HFFc6 (cell line): ENCODE results near the gene PIK3C2G. TPM values are rescaled to one million over a fixed set of nuclear protein-coding genes. Genes with fewer than 3 reads are reported as not detected.

Experiments used
- DNase-seq: peaks from one replicate; pipeline ENCODE4 v3.0.0-alpha.2; 2018
- H3K27ac Mint-ChIP-seq: 2 replicates; pipeline ENCODE4 v1.8.0; 2020; ENCODE audit warnings: mild to moderate bottlenecking, mixed read lengths
- H3K27me3 Mint-ChIP-seq: 2 replicates; pipeline ENCODE4 v1.8.0; 2021; ENCODE audit warnings: mild to moderate bottlenecking, moderate library complexity, mixed read lengths; ENCODE audit not compliant: insufficient read depth
- H3K36me3 Mint-ChIP-seq: 2 replicates; pipeline ENCODE4 v1.8.0; 2021; ENCODE audit warnings: low read depth, mixed read lengths
- H3K4me1 Mint-ChIP-seq: 2 replicates; pipeline ENCODE4 v1.8.0; 2020; ENCODE audit warnings: low read depth, mixed read lengths
- H3K4me3 Mint-ChIP-seq: 2 replicates; pipeline ENCODE4 v1.8.0; 2020; ENCODE audit warnings: mild to moderate bottlenecking, moderate library complexity, mixed read lengths
- H3K9me3 Mint-ChIP-seq: 2 replicates; pipeline ENCODE4 v1.8.0; 2020; ENCODE audit warnings: mild to moderate bottlenecking, mixed read lengths
- total RNA-seq, 6 experiments: library from RNA; stranded (reverse); fragmentation: NEBNext Ultra II Directional; extraction: Animal tissue kit (Norgen Biotek cat#: 25700); gene quantifications; 2 replicates in 1 of 6; 3 replicates in 5 of 6; pipeline ENCODE4 v1.2.3, GENCODE V29; 2021
- TF ChIP-seq, protein P1 (sequence below): fragments of 200-600 bp; sonication (generic); IDR thresholded peaks from 2 replicates; pipeline ENCODE4 v1.5.0; 2021; ENCODE audit warnings: antibody characterized with exemption, mild to moderate bottlenecking

Gene PIK3C2G
- total RNA-seq, 6 experiments from 2014 or later: not detected

DNA sequence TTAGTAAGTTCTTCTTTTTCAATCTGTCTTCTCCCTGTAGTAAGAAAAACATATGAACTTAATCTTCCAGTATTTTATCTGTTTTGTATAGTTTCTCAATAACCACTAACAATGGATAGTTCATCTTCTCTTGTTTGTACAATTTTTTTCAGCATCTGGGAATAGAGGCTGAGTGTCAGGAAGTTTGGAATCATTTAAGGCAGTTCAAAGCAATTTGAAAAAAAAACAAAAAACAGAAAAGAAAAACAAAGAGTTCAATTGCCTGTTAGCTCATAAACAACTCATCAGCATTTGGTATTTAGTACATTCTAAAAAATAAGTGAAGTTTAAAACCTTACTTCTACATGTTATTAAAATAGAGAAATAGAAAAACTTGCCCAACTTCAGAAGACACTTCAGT lies 359.7 kb downstream of the PIK3C2G start:
- no peak overlapping the region for H3K27ac Mint-ChIP-seq
- no peak for DNase-seq
- H3K9me3 Mint-ChIP-seq: no peaks in the 10 kb centered on the region
- H3K4me3 Mint-ChIP-seq: no peak overlapping the region
- H3K36me3 Mint-ChIP-seq: no peaks in the 10 kb centered on the region
- H3K27me3 Mint-ChIP-seq: no peaks in the 10 kb centered on the region; the same call in 1 of the 2 replicates
- no peaks in the 10 kb centered on the region for H3K4me1 Mint-ChIP-seq
- TF ChIP-seq, protein P1, sequence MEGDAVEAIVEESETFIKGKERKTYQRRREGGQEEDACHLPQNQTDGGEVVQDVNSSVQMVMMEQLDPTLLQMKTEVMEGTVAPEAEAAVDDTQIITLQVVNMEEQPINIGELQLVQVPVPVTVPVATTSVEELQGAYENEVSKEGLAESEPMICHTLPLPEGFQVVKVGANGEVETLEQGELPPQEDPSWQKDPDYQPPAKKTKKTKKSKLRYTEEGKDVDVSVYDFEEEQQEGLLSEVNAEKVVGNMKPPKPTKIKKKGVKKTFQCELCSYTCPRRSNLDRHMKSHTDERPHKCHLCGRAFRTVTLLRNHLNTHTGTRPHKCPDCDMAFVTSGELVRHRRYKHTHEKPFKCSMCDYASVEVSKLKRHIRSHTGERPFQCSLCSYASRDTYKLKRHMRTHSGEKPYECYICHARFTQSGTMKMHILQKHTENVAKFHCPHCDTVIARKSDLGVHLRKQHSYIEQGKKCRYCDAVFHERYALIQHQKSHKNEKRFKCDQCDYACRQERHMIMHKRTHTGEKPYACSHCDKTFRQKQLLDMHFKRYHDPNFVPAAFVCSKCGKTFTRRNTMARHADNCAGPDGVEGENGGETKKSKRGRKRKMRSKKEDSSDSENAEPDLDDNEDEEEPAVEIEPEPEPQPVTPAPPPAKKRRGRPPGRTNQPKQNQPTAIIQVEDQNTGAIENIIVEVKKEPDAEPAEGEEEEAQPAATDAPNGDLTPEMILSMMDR: no peak

- no peak overlapping the region for H3K27ac Mint-ChIP-seq
Observed at GRCh38 chr12:18629445-18629844, 368.1 kb downstream of the PIK3C2G start.

GRCh38 chr12:18629916-18630315 lies 368.6 kb downstream of the PIK3C2G start:
- DNase-seq: no peak
- Mint-ChIP-seq H3K27ac (no peak overlapping the region), H3K4me1 (peaks cover 12% of the 10 kb centered on the region; the same call in 1 of the 2 replicates), H3K27me3 (peaks cover 2% of the 10 kb centered on the region; the same call in 1 of the 2 replicates), H3K36me3 (peaks cover 6% of the 10 kb centered on the region; the same call in 1 of the 2 replicates), H3K4me3 (no peak overlapping the region), H3K9me3 (peaks cover 7% of the 10 kb centered on the region)
- TF ChIP-seq, protein P1: no peak

More at GRCh38 chr12:18629445-18629844, 368.1 kb downstream of the PIK3C2G start:
- Mint-ChIP-seq H3K36me3 (peaks cover 6% of the 10 kb centered on the region; the same call in 1 of the 2 replicates), H3K9me3 (peaks cover 7% of the 10 kb centered on the region), H3K27me3 (peaks cover 2% of the 10 kb centered on the region; the same call in 1 of the 2 replicates), H3K4me3 (no peak overlapping the region), H3K4me1 (peaks cover 12% of the 10 kb centered on the region; the same call in 1 of the 2 replicates)
- TF ChIP-seq, protein P1: no peak
- DNase-seq: no peak

- TF ChIP-seq, protein P1: no peak
- no peak for DNase-seq
- peaks cover 6% of the 10 kb centered on the region; the same call in 1 of the 2 replicates for H3K36me3 Mint-ChIP-seq
- H3K4me1 Mint-ChIP-seq: peaks cover 12% of the 10 kb centered on the region; the same call in 1 of the 2 replicates
- peaks cover 2% of the 10 kb centered on the region; the same call in 1 of the 2 replicates for H3K27me3 Mint-ChIP-seq
- H3K27ac Mint-ChIP-seq: no peak overlapping the region
- no peak overlapping the region for H3K4me3 Mint-ChIP-seq
- H3K9me3 Mint-ChIP-seq: peaks cover 7% of the 10 kb centered on the region
Observed at GRCh38 chr12:18631339-18631738, 370.0 kb downstream of the PIK3C2G start.

GRCh38 chr12:18632848-18633247 lies 371.5 kb downstream of the PIK3C2G start:
- TF ChIP-seq, protein P1: no peak
- Mint-ChIP-seq H3K4me1 (peaks cover 12% of the 10 kb centered on the region; the same call in 1 of the 2 replicates), H3K9me3 (no peaks in the 10 kb centered on the region), H3K36me3 (no peaks in the 10 kb centered on the region), H3K27me3 (peaks cover 2% of the 10 kb centered on the region; the same call in 1 of the 2 replicates), H3K27ac (no peak overlapping the region), H3K4me3 (no peak overlapping the region)
- no peak for DNase-seq
